HepG2 (cell line): ENCODE results near the gene STYXL1. TPM values are rescaled to one million over a fixed set of nuclear protein-coding genes. Genes with fewer than 3 reads are reported as not detected.

Experiments used
- ATAC-seq: fragments of 200-7000 bp; cut with Tn5 transposase; 3 replicates; pipeline ENCODE4 v1.9.1; 2020; ENCODE audit warnings: mild to moderate bottlenecking, moderate library complexity
- BruUV-seq: library from RNA; stranded (reverse); fragments of 400-500 nt; replicated peaks from 2 replicates; lab custom pipeline; 2021; lab: Mats Ljungman, UMichigan
- CTCF ChIA-PET: fragments of 300-600 bp; formaldehyde crosslinking; extraction: SDS; loops from one replicate; lab custom pipeline; 2021; ENCODE audit warnings: low total read pairs, inconsistent platforms, low intra/inter-chr PET ratio; lab: Yijun Ruan, JAX
- POLR2A ChIA-PET: fragments of 350-600 bp; sonication (Branson Sonifier 250); formaldehyde crosslinking; loops from one replicate; lab custom pipeline; 2020; ENCODE audit warnings: antibody characterized with exemption, inconsistent platforms; lab: Yijun Ruan, JAX
- DNase-seq: peaks from one replicate; pipeline ENCODE4 v3.0.0-alpha.2; 2015; ENCODE audit warnings: low spot score
- FAIRE-seq: peaks from 3 replicates; lab custom pipeline; 2011; peaks lifted over from hg19 to GRCh38; lab: Jason Lieb, UNC
- H2AFZ ChIP-seq: one replicate; pipeline ENCODE4 v1.6.1; 2011; ENCODE audit warnings: low read length, inconsistent platforms
- H3K27ac ChIP-seq: fragments of 300-600 bp; 3 replicates; pipeline ENCODE4 v1.8.0; 2011; ENCODE audit warnings: mixed run types, mild to moderate bottlenecking, mixed read lengths, low read length, inconsistent platforms; ENCODE audit not compliant: insufficient read depth; ENCODE audit errors: extremely low read length
- H3K27me3 ChIP-seq, 2 experiments: fragments of 200-600 bp in 1 of 2; 2 replicates in 1 of 2; 3 replicates in 1 of 2; pipeline versions ENCODE4 v1.6.0 to v1.8.0; 2011; ENCODE audit warnings: low read length in 2 of 2, mild to moderate bottlenecking in 2 of 2, moderate library complexity in 2 of 2, inconsistent platforms in 1 of 2; ENCODE audit not compliant: insufficient read depth in 2 of 2, control insufficient read depth in 1 of 2
- H3K36me3 ChIP-seq, 2 experiments: fragments of 200-600 bp in 1 of 2; replicated peaks in 1 of 2; 2 replicates in 1 of 2; 3 replicates in 1 of 2; pipeline versions ENCODE4 v1.5.1 to v1.8.0; 2011; ENCODE audit warnings: low read length in 2 of 2, inconsistent platforms in 1 of 2; ENCODE audit not compliant: insufficient read depth in 2 of 2, control insufficient read depth in 1 of 2
- H3K4me1 ChIP-seq: 2 replicates; pipeline ENCODE4 v1.5.1; 2012; ENCODE audit warnings: low read length, inconsistent platforms; ENCODE audit not compliant: insufficient read depth
- H3K4me2 ChIP-seq: 2 replicates; pipeline ENCODE4 v1.6.0; 2011; ENCODE audit warnings: low read depth, low read length, inconsistent platforms
- H3K4me3 ChIP-seq, 3 experiments: fragments of 200-600 bp in 1 of 3; sonication (generic), shearing (Covaris generic) in 1 of 3; replicated peaks in 1 of 3; 2 replicates each; pipeline ENCODE4 v1.5.1; 2011 to 2016; ENCODE audit warnings: low read length in 3 of 3, inconsistent platforms in 2 of 3, low read depth in 2 of 3, mild to moderate bottlenecking in 2 of 3, control low read depth in 1 of 3, mixed read lengths in 1 of 3; ENCODE audit not compliant: insufficient read depth in 1 of 3
- H3K79me2 ChIP-seq: one replicate; pipeline ENCODE4 v1.6.1; 2011; ENCODE audit warnings: low read length, inconsistent platforms; ENCODE audit not compliant: insufficient read depth
- H3K9ac ChIP-seq: 2 replicates; pipeline ENCODE4 v1.6.0; 2011; ENCODE audit warnings: mild to moderate bottlenecking, low read depth, low read length, inconsistent platforms; ENCODE audit not compliant: insufficient read depth
- H3K9me3 ChIP-seq: 2 replicates; pipeline ENCODE4 v1.5.1; 2012; ENCODE audit warnings: mild to moderate bottlenecking, low read length
- H4K20me1 ChIP-seq: 2 replicates; pipeline ENCODE4 v1.6.0; 2011; ENCODE audit warnings: inconsistent platforms, mild to moderate bottlenecking, low read length, moderate library complexity; ENCODE audit not compliant: insufficient read depth
- GTF3A ChIP-seq: sonication (generic); formaldehyde crosslinking; conservative IDR thresholded peaks from 2 replicates; pipeline ENCODE4 v1.4.0; 2020; ENCODE audit warnings: mild to moderate bottlenecking, missing genetic modification reagents
- POGZ ChIP-seq: sonication (generic); formaldehyde crosslinking; IDR thresholded peaks from 2 replicates; pipeline ENCODE4 v1.4.0; 2020; ENCODE audit warnings: mild to moderate bottlenecking, missing genetic modification reagents
- RORA ChIP-seq: sonication (generic); formaldehyde crosslinking; IDR thresholded peaks from 2 replicates; pipeline ENCODE4 v1.5.0; 2020; ENCODE audit warnings: mild to moderate bottlenecking, missing genetic modification reagents, moderate library complexity
- SRF ChIP-seq: IDR thresholded peaks from 2 replicates; pipeline ENCODE4 v1.6.1; 2011; ENCODE audit warnings: mild to moderate bottlenecking, low read depth, low read length, moderate library complexity
- SYNCRIP ChIP-seq: fragments of 200-400 bp; formaldehyde crosslinking; IDR thresholded peaks from 2 replicates; pipeline ENCODE4 v1.6.1; 2018; ENCODE audit warnings: mild to moderate bottlenecking, low read depth, low read length; ENCODE audit not compliant: insufficient read depth
- THYN1 ChIP-seq: sonication (generic); formaldehyde crosslinking; IDR thresholded peaks from 2 replicates; pipeline ENCODE4 v1.8.1; 2023; ENCODE audit warnings: low read depth, mild to moderate bottlenecking, moderate library complexity, missing genetic modification reagents, borderline replicate concordance
- ZMYM2 ChIP-seq: sonication (generic); formaldehyde crosslinking; IDR thresholded peaks from 2 replicates; pipeline ENCODE4 v1.8.0; 2022; ENCODE audit warnings: mild to moderate bottlenecking, missing genetic modification reagents
- ZNF713 ChIP-seq: sonication (generic); formaldehyde crosslinking; IDR thresholded peaks from 2 replicates; pipeline ENCODE4 v1.4.0; 2020; ENCODE audit warnings: mild to moderate bottlenecking, missing genetic modification reagents
- ZNF841 ChIP-seq: sonication (generic); formaldehyde crosslinking; IDR thresholded peaks from 2 replicates; pipeline ENCODE4 v1.8.1; 2023; ENCODE audit warnings: missing genetic modification reagents, borderline replicate concordance
- ZSCAN12 ChIP-seq: sonication (generic); formaldehyde crosslinking; IDR thresholded peaks from 2 replicates; pipeline ENCODE4 v1.9.0; 2021; ENCODE audit warnings: mild to moderate bottlenecking, missing genetic modification reagents
- WGBS: methylation state at CpG from one replicate; pipeline ENCODE4 v1.1.6; 2017; ENCODE audit warnings: low lambda C conversion rate; 5-methylcytosine and 5-hydroxymethylcytosine counted together
- in situ Hi-C: cut with HindIII; loops from 2 replicates; pipeline ENCODE4 v1.10.0; 2017; ENCODE audit warnings: low pct_unique_long_range_greater_than_20kb; ENCODE audit not compliant: extremely low pct_ligation_motif_present
- intact Hi-C: fragments of 100-400 bp; cut with micrococcal nuclease; formaldehyde crosslinking; loops from one replicate; pipeline ENCODE4 v1.10.0; 2022; ENCODE audit not compliant: unreplicated experiment
- polyA plus RNA-seq, 8 experiments: library from polyadenylated mRNA; depleted of rRNA in 3 of 8; stranded (reverse) in 7 of 8; unstranded in 1 of 8; fragments of >200 nt; fragmentation: Illumina TruSeq in 4 of 8; extraction: Trizol in 4 of 8; gene quantifications; 2 replicates each; pipeline versions ENCODE4 v1.2.1 to v1.2.3, GENCODE V29; 2011 to 2016; ENCODE audit warnings: low read depth in 4 of 8, missing spikeins in 1 of 8, mixed read lengths in 1 of 8; ENCODE audit not compliant: insufficient read depth in 1 of 8
- total RNA-seq, 5 experiments: library from RNA; depleted of rRNA; stranded (reverse); fragments of >200 nt; fragmentation: Illumina TruSeq; extraction: Trizol; gene quantifications; 2 replicates each; pipeline ENCODE4 v1.2.3, GENCODE V29; 2016; ENCODE audit warnings: low read depth in 1 of 5
- TF ChIP-seq, protein P1 (sequence below): sonication (generic); formaldehyde crosslinking; IDR thresholded peaks from 2 replicates; pipeline ENCODE4 v1.9.0; 2021; ENCODE audit warnings: missing genetic modification reagents, mild to moderate bottlenecking, borderline replicate concordance
- TF ChIP-seq, protein P2 (sequence below): IDR thresholded peaks from 2 replicates; pipeline ENCODE4 v1.6.1; 2016; ENCODE audit warnings: missing genetic modification reagents, missing compliant biosample characterization
- TF ChIP-seq, protein P3 (sequence below): sonication (generic); formaldehyde crosslinking; IDR thresholded peaks from 2 replicates; pipeline ENCODE4 v1.5.0; 2020; ENCODE audit warnings: mild to moderate bottlenecking, missing genetic modification reagents
- TF ChIP-seq, protein P4 (sequence below): sonication (generic); formaldehyde crosslinking; IDR thresholded peaks from 2 replicates; pipeline ENCODE4 v1.8.0; 2022; ENCODE audit warnings: missing genetic modification reagents, mild to moderate bottlenecking, borderline replicate concordance
- TF ChIP-seq, protein P5 (sequence below): sonication (generic); formaldehyde crosslinking; IDR thresholded peaks from 2 replicates; pipeline ENCODE4 v1.8.0; 2022; ENCODE audit warnings: mild to moderate bottlenecking, missing genetic modification reagents
- TF ChIP-seq, protein P6 (sequence below): sonication (generic); formaldehyde crosslinking; IDR thresholded peaks from 2 replicates; pipeline ENCODE4 v1.8.1; 2023; ENCODE audit warnings: mild to moderate bottlenecking, inconsistent platforms, moderate library complexity, missing genetic modification reagents, borderline replicate concordance

The STYXL1 gene
- total and polyA plus RNA-seq, 2 of the 13 experiments (the other 11 are each of a cell fraction or from before 2014, with no cell fraction given) = 23.9 to 38.3 TPM

DNA sequence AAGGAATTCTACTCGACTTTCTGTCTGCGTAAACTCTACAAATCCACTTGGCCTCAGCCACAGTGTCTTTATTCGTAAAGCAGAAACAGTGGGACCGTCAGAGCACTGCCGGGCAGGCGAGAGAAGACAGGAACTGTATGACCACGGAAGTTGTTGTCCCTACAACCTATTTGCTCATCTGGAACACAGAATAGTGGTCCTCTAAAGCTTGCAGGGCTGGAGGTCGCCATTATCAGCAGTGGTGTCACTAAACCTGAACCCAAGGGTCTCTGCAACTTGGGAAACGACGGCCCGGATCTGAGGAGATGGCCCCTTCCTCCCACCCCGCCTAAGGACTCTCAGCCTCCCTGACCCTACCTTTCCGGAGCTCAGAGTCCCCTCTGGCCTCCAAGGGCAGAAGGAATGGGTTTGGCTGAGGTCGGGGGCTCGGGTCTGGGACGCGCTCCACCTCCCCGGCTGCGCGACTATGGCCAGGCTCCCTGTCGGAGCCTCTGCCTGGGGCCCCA is 442 bp downstream of the STYXL1 start:
- H3K79me2 ChIP-seq = peaks cover 58% of the 10 kb centered on the region
- BruUV-seq = TSS peak; percentile 91
- H3K27ac ChIP-seq = peak overlapping the region; percentile 90
- peak overlapping the region; percentile 99 for H3K9ac ChIP-seq
- peak overlapping the region; percentile 86 to 98 (median 95) for H3K4me3 ChIP-seq
- peaks cover 1 to 21% of the 10 kb centered on the region in 2 experiments; a peak in 4 of 5 replicates for H3K36me3 ChIP-seq
- no peaks in the 10 kb centered on the region; a peak in 1 of 5 replicates for H3K27me3 ChIP-seq
- WGBS = under 1% methylated on average over 18 of the region's 21 CpGs
- FAIRE-seq = no peak
- H3K4me2 ChIP-seq = peak overlapping the region; percentile 92
- ATAC-seq = peak; percentile 2
- in situ Hi-C loops (no loop called here), intact Hi-C loops (loop anchor here (5.0 kb wide), 1 partner anchor 85 kb away; no protein-coding TSS in a partner anchor)
- CTCF ChIA-PET = no interaction called here
- no peak for DNase-seq
- POLR2A ChIA-PET = interaction anchor here (0.9 to 2.4 kb wide), 19 partner anchors 9 to 168 kb away, joined by 3 to 16 read pairs (median 6); partner anchors contain the start of gene RHBDD2
- peaks cover 57% of the 10 kb centered on the region for H3K4me1 ChIP-seq
- H2AFZ ChIP-seq = peak overlapping the region; percentile 29
- no peaks in the 10 kb centered on the region for H4K20me1 ChIP-seq
- no peaks in the 10 kb centered on the region for H3K9me3 ChIP-seq
- TF ChIP-seq ZNF841 (no peak), RORA (CRISPR knock-in tag) (no peak), GTF3A (CRISPR knock-in tag) (0 out of 2 replicates have a peak, but pooled peaks have one; percentile 13), POGZ (no peak), THYN1 (CRISPR knock-in tag) (no peak), SRF (no peak), ZNF713 (CRISPR knock-in tag) (no peak), ZSCAN12 (CRISPR knock-in tag) (no peak), SYNCRIP (no peak), ZMYM2 (no peak)
- TF ChIP-seq, protein P1, sequence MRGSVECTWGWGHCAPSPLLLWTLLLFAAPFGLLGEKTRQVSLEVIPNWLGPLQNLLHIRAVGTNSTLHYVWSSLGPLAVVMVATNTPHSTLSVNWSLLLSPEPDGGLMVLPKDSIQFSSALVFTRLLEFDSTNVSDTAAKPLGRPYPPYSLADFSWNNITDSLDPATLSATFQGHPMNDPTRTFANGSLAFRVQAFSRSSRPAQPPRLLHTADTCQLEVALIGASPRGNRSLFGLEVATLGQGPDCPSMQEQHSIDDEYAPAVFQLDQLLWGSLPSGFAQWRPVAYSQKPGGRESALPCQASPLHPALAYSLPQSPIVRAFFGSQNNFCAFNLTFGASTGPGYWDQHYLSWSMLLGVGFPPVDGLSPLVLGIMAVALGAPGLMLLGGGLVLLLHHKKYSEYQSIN = no peak
- TF ChIP-seq, protein P2, sequence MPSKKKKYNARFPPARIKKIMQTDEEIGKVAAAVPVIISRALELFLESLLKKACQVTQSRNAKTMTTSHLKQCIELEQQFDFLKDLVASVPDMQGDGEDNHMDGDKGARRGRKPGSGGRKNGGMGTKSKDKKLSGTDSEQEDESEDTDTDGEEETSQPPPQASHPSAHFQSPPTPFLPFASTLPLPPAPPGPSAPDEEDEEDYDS = no peak
- TF ChIP-seq, protein P3, sequence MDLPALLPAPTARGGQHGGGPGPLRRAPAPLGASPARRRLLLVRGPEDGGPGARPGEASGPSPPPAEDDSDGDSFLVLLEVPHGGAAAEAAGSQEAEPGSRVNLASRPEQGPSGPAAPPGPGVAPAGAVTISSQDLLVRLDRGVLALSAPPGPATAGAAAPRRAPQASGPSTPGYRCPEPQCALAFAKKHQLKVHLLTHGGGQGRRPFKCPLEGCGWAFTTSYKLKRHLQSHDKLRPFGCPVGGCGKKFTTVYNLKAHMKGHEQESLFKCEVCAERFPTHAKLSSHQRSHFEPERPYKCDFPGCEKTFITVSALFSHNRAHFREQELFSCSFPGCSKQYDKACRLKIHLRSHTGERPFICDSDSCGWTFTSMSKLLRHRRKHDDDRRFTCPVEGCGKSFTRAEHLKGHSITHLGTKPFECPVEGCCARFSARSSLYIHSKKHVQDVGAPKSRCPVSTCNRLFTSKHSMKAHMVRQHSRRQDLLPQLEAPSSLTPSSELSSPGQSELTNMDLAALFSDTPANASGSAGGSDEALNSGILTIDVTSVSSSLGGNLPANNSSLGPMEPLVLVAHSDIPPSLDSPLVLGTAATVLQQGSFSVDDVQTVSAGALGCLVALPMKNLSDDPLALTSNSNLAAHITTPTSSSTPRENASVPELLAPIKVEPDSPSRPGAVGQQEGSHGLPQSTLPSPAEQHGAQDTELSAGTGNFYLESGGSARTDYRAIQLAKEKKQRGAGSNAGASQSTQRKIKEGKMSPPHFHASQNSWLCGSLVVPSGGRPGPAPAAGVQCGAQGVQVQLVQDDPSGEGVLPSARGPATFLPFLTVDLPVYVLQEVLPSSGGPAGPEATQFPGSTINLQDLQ (CRISPR knock-in tag) = no peak
- TF ChIP-seq, protein P4, sequence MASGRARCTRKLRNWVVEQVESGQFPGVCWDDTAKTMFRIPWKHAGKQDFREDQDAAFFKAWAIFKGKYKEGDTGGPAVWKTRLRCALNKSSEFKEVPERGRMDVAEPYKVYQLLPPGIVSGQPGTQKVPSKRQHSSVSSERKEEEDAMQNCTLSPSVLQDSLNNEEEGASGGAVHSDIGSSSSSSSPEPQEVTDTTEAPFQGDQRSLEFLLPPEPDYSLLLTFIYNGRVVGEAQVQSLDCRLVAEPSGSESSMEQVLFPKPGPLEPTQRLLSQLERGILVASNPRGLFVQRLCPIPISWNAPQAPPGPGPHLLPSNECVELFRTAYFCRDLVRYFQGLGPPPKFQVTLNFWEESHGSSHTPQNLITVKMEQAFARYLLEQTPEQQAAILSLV (CRISPR knock-in tag) = no peak
- TF ChIP-seq, protein P5, sequence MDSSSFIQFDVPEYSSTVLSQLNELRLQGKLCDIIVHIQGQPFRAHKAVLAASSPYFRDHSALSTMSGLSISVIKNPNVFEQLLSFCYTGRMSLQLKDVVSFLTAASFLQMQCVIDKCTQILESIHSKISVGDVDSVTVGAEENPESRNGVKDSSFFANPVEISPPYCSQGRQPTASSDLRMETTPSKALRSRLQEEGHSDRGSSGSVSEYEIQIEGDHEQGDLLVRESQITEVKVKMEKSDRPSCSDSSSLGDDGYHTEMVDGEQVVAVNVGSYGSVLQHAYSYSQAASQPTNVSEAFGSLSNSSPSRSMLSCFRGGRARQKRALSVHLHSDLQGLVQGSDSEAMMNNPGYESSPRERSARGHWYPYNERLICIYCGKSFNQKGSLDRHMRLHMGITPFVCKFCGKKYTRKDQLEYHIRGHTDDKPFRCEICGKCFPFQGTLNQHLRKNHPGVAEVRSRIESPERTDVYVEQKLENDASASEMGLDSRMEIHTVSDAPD (CRISPR knock-in tag) = 0 out of 2 replicates have a peak, but pooled peaks have one; percentile 55
- TF ChIP-seq, protein P6, sequence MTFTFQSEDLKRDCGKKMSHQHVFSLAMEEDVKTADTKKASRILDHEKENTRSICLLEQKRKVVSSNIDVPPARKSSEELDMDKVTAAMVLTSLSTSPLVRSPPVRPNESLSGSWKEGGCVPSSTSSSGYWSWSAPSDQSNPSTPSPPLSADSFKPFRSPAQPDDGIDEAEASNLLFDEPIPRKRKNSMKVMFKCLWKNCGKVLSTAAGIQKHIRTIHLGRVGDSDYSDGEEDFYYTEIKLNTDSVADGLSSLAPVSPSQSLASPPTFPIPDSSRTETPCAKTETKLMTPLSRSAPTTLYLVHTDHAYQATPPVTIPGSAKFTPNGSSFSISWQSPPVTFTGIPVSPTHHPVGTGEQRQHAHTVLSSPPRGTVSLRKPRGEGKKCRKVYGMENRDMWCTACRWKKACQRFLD = no peak
